ENCODE measurements around the gene TPD52L1. TPM values are rescaled to one million over a fixed set of nuclear protein-coding genes. Genes with fewer than 3 reads are reported as not detected.

The TPD52L1 gene
- total and polyA plus RNA-seq, 2 donors (not counting 3 experiments of a cell fraction or from before 2014, with no cell fraction given): 0.29 to 0.37 TPM

GRCh38 chr6:125273965-125274364 is 120.4 kb downstream of the TPD52L1 start:
- no peaks in the 10 kb centered on the region for H3K36me3 ChIP-seq (ENCODE audit: control insufficient read depth in 2 of 2, extremely low read depth in 1 of 2, insufficient read depth in 2 of 2, low read length in 2 of 2)
- dilution Hi-C loops (cut with MboI; ENCODE audit: extremely low pct_ligation_motif_present, low sequenced_read_pairs): no loop called here
- ChIA-PET POLR2A (no interaction called here), CTCF (no interaction called here)
- H3K9ac ChIP-seq (replicated peaks; ENCODE audit: extremely low read depth, insufficient read depth, low read length): no peak overlapping the region
- intact Hi-C loops (cut with micrococcal nuclease): no loop called here
- H3K4me3 ChIP-seq (replicated peaks in 1 of 3; ENCODE audit: insufficient read depth in 1 of 3, low read depth in 1 of 3, low read length in 3 of 3): no peak overlapping the region
- H3K9me3 ChIP-seq (replicated peaks; ENCODE audit: control insufficient read depth, insufficient read depth, low read length): no peaks in the 10 kb centered on the region
- H3K9me1 ChIP-seq (replicated peaks; ENCODE audit: control insufficient read depth, extremely low read depth, insufficient read depth, low read length): no peaks in the 10 kb centered on the region
- H3K4me2 ChIP-seq (ENCODE audit: insufficient read depth, low read length): no peak overlapping the region
- BruUV-seq (replicated peaks): no TSS peak
- H2AFZ ChIP-seq (ENCODE audit: low read depth, low read length): no peak overlapping the region
- H3K27me3 ChIP-seq (ENCODE audit: control insufficient read depth in 2 of 2, insufficient read depth in 2 of 2, low read length in 2 of 2): no peaks in the 10 kb centered on the region
- TF ChIP-seq POLR2AphosphoS5 (IDR thresholded peaks at IDR 0.05; ENCODE audit: insufficient read depth, low read depth, low read length): no peak
- no peak for TF ChIP-seq GATA2 (IDR thresholded peaks at IDR 0.05; ENCODE audit: insufficient read depth, insufficient read length, low read depth, low read length)
- no peak for TF ChIP-seq EZH2 (IDR thresholded peaks at IDR 0.05; ENCODE audit: borderline replicate concordance, low read depth, low read length, severe bottlenecking)
- TF ChIP-seq JUN (IDR thresholded peaks at IDR 0.05; ENCODE audit: borderline replicate concordance, insufficient read depth, insufficient read length, low read depth): no peak
- TF ChIP-seq, protein P1, sequence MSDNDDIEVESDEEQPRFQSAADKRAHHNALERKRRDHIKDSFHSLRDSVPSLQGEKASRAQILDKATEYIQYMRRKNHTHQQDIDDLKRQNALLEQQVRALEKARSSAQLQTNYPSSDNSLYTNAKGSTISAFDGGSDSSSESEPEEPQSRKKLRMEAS (IDR thresholded peaks at IDR 0.05; ENCODE audit: insufficient read depth, insufficient read length): no peak
- TF ChIP-seq CTCF (IDR thresholded peaks at IDR 0.05; ENCODE audit: extremely low read depth in 1 of 2, insufficient read depth in 1 of 2, low read depth in 1 of 2, low read length in 2 of 2): no peak
- no peak for TF ChIP-seq POLR2A (IDR thresholded peaks at IDR 0.05; ENCODE audit: low read depth, low read length)
- no peak for TF ChIP-seq MYC (IDR thresholded peaks at IDR 0.05; ENCODE audit: low read depth, low read length)
- no peak for TF ChIP-seq FOS (IDR thresholded peaks at IDR 0.05; ENCODE audit: borderline replicate concordance, insufficient read depth, low read length)
- H4K20me1 ChIP-seq (replicated peaks; ENCODE audit: control insufficient read depth, extremely low read depth, insufficient read depth, low read length): no peaks in the 10 kb centered on the region
- H3K4me1 ChIP-seq (ENCODE audit: control insufficient read depth, extremely low read depth, insufficient read depth, low read length): no peaks in the 10 kb centered on the region
- FAIRE-seq: no peak
- H3K27ac ChIP-seq (ENCODE audit: insufficient read depth, low read depth, low read length): no peak overlapping the region
- no peak for DNase-seq (ENCODE audit: low read depth, low spot score)
- no peaks in the 10 kb centered on the region for H3K79me2 ChIP-seq (ENCODE audit: control insufficient read depth, insufficient read depth, low read length)

Measured in endothelial cell of umbilical vein (primary cell).